Uterus (tissue), 4 donors: ENCODE measurements around the gene CCDC88B. TPM values are rescaled to one million over a fixed set of nuclear protein-coding genes. Genes with fewer than 3 reads are reported as not detected.

Experiments
- DNase-seq, 2 donors: peaks; one replicate each; pipeline ENCODE4 v3.0.0-alpha.2; 2019 to 2020
- H3K27ac ChIP-seq, 2 donors: fragments of 200-600 bp; sonication (generic); 1 replicate in 1 of 2; 2 replicates in 1 of 2; pipeline ENCODE4 v1.5.1; 2016 to 2018
- H3K27me3 ChIP-seq, 2 donors: fragments of 200-600 bp; sonication (generic); one replicate each; pipeline ENCODE4 v1.5.1; 2018 to 2019; ENCODE audit warnings: control low read depth in 1 of 2
- H3K36me3 ChIP-seq, 2 donors: fragments of 200-600 bp; sonication (generic); one replicate each; pipeline ENCODE4 v1.5.1; 2019; ENCODE audit warnings: control low read depth in 1 of 2
- H3K4me1 ChIP-seq, 2 donors: fragments of 200-600 bp; sonication (generic); one replicate each; pipeline ENCODE4 v1.5.1; 2018 to 2019; ENCODE audit warnings: control low read depth in 1 of 2
- H3K4me3 ChIP-seq, 2 donors: fragments of 200-600 bp; sonication (generic); 1 replicate in 1 of 2; 2 replicates in 1 of 2; pipeline ENCODE4 v1.5.1; 2018 to 2019; ENCODE audit warnings: mild to moderate bottlenecking in 1 of 2
- H3K9me3 ChIP-seq, 2 donors: fragments of 200-600 bp; sonication (generic); one replicate each; pipeline ENCODE4 v1.5.1; 2019; ENCODE audit warnings: control low read depth in 1 of 2
- POLR2A ChIP-seq, 2 donors: fragments of 450-650 bp; IDR thresholded peaks; one replicate each; pipeline ENCODE4 v1.6.1; 2016; ENCODE audit warnings: antibody characterized with exemption in 2 of 2, mild to moderate bottlenecking in 1 of 2, moderate library complexity in 1 of 2
- intact Hi-C: fragments of 100-400 bp; cut with DNase I; formaldehyde crosslinking; loops from one replicate; pipeline ENCODE4 v1.15.1; 2023; ENCODE audit warnings: low total_unique reads
- total RNA-seq, 4 donors: library from RNA; depleted of rRNA in 3 of 4; stranded (reverse); fragments of >200 nt in 3 of 4; gene quantifications; one replicate each; pipeline versions ENCODE4 v1.1.0 to v1.2.4, GENCODE V29; 2014 to 2023
- TF ChIP-seq, protein P1 (sequence below), 4 experiments: fragments of 200-600 bp in 2 of 4; fragments of 450-650 bp in 2 of 4; sonication (generic) in 2 of 4; IDR thresholded peaks; one replicate each; pipeline ENCODE4 v1.5.1; 2016 to 2019; ENCODE audit warnings: antibody characterized with exemption in 4 of 4, mild to moderate bottlenecking in 2 of 4, moderate library complexity in 1 of 4
- donor health status: DM: yes; HTN: yes; CAD: no.

Gene CCDC88B
- total RNA-seq, 4 donors from 2014 or later, result 0.29 to 5.7 (median 2.9) TPM

DNA sequence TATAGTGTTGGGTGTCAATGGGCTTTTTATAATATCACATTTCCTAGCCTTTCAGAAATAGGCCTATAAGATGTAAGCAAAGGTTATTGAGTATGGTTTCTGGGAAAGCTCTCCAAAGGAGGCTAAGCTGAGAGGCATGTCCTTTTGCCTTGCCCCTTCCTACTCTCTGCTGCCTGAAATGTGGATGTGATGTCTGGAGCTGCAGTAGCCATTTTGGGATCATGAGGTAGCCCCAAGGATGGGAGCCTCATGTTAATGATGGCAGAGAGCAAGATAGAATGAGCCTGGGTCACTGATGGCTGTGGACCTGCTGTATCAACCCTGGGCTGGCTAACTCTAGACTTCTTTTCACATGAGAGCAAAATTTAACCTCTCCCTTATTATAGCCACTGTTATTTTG is 47.9 kb downstream of the CCDC88B start:
- Histone ChIP-seq H3K36me3 (no peaks in the 10 kb centered on the region), H3K27me3 (no peaks in the 10 kb centered on the region), H3K4me3 (no peak overlapping the region), H3K4me1 (no peaks in the 10 kb centered on the region), H3K27ac (no peak overlapping the region), H3K9me3 (no peaks in the 10 kb centered on the region)
- intact Hi-C loops, result no loop called here
- TF ChIP-seq, protein P1, sequence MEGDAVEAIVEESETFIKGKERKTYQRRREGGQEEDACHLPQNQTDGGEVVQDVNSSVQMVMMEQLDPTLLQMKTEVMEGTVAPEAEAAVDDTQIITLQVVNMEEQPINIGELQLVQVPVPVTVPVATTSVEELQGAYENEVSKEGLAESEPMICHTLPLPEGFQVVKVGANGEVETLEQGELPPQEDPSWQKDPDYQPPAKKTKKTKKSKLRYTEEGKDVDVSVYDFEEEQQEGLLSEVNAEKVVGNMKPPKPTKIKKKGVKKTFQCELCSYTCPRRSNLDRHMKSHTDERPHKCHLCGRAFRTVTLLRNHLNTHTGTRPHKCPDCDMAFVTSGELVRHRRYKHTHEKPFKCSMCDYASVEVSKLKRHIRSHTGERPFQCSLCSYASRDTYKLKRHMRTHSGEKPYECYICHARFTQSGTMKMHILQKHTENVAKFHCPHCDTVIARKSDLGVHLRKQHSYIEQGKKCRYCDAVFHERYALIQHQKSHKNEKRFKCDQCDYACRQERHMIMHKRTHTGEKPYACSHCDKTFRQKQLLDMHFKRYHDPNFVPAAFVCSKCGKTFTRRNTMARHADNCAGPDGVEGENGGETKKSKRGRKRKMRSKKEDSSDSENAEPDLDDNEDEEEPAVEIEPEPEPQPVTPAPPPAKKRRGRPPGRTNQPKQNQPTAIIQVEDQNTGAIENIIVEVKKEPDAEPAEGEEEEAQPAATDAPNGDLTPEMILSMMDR (IDR thresholded peaks at IDR 0.05), result no peak
- TF ChIP-seq POLR2A (IDR thresholded peaks at IDR 0.05), result no peak
- DNase-seq, result no peak

DNA sequence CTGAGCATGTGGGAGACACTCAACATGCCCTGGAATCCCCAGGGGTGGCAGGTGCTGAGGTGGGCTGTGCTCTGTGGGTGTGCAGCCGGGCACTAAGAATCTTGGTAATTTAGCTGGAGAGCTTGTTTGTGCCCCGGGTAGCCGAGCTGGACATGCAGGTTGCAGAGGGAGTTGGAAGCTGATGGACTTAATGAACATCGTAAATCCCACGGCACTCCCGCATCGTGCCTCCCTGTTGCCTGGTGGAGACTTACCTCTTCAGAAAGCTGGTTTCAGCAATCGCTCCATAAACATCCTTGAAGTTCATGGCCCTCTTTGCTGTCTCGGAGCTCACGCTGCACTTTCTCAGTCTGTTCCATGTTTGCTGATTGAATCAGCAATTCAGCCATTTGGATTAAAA is 48.9 kb downstream of the CCDC88B start:
- no peak for TF ChIP-seq POLR2A (IDR thresholded peaks at IDR 0.05)
- TF ChIP-seq, protein P1 (IDR thresholded peaks at IDR 0.05), result no peak
- no peak for DNase-seq
- H3K27ac ChIP-seq, result no peak overlapping the region
- H3K4me1 ChIP-seq, result no peaks in the 10 kb centered on the region
- no peaks in the 10 kb centered on the region for H3K27me3 ChIP-seq
- no peak overlapping the region for H3K4me3 ChIP-seq
- no peaks in the 10 kb centered on the region for H3K36me3 ChIP-seq
- intact Hi-C loops, result no loop called here
- H3K9me3 ChIP-seq, result no peaks in the 10 kb centered on the region

DNA sequence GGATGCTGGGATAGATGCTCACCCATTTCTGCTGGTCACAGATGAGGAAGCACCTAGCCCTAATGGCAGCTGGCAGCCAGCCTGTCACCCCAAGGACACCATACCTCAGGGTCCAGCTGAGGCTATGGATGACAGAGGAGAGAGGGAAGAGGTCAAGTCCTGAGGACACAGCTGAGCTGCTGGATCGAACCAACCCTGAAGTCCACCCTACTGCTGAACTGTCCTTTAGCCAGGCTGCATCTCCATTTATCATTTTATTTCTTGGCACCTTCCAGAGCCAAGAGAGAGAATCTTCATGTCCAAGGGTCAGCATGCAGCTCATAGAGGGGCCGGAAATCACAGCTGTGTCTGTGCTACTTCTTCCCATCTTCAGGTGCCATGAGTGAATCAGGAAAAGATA is 49.8 kb downstream of the CCDC88B start:
- H3K4me3 ChIP-seq, result no peak overlapping the region
- intact Hi-C loops, result no loop called here

DNA sequence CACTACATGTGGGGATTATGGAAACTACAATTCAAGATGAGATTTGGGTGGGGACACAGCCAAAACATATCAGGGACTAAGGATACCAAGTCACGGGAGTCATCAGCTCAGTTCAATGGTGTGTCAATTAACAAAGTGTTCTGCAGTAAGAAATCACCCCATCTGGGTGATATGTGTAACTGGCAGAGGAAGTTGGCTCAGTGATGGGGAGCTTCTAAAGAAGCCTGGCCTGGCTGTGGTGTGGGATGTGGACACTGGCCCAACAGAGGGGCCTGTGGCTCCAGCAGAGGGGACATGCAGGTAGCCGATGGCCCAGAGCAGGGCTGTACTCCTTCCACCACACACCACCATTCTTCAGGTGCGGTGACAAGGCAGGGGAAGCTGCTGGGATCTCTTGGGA is 50.6 kb downstream of the CCDC88B start:
- no peak for DNase-seq
- Histone ChIP-seq H3K9me3 (no peaks in the 10 kb centered on the region), H3K27me3 (no peaks in the 10 kb centered on the region), H3K27ac (no peak overlapping the region), H3K4me1 (no peaks in the 10 kb centered on the region), H3K4me3 (no peak overlapping the region), H3K36me3 (no peaks in the 10 kb centered on the region)
- no peak for TF ChIP-seq POLR2A (IDR thresholded peaks at IDR 0.05)
- TF ChIP-seq, protein P1 (IDR thresholded peaks at IDR 0.05), result no peak
- intact Hi-C loops, result no loop called here

More for the DNA sequence above, 49.8 kb downstream of the CCDC88B start:
- H3K27ac ChIP-seq, result no peak overlapping the region
- no peaks in the 10 kb centered on the region for H3K9me3 ChIP-seq
- H3K27me3 ChIP-seq, result no peaks in the 10 kb centered on the region
- H3K4me1 ChIP-seq, result no peaks in the 10 kb centered on the region
- H3K36me3 ChIP-seq, result no peaks in the 10 kb centered on the region
- TF ChIP-seq, protein P1 (IDR thresholded peaks at IDR 0.05), result no peak
- no peak for TF ChIP-seq POLR2A (IDR thresholded peaks at IDR 0.05)
- no peak for DNase-seq

DNA sequence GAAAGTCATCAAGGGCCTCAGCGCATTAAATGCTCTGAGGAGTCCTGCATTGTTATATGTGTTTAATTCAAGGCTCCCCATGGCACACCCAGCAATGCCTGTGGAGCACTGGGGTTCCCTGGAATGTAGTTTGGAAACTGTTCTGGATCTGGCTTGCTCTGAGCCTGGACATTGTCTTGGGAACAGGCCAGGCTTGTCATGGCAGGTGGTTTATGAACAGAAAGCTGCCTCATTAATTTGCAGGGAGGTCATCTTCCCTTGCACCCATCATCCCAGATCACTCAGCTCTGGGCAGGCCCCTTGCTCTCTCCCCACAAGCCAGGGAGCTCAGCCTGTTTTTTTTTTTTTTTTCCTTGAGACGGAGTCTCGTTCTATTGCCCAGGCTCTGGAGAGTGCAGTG is 51.8 kb downstream of the CCDC88B start:
- Histone ChIP-seq H3K9me3 (no peaks in the 10 kb centered on the region), H3K4me3 (no peak overlapping the region), H3K27ac (no peak overlapping the region), H3K27me3 (no peaks in the 10 kb centered on the region), H3K36me3 (no peaks in the 10 kb centered on the region), H3K4me1 (no peaks in the 10 kb centered on the region)
- intact Hi-C loops, result no loop called here
- TF ChIP-seq POLR2A (IDR thresholded peaks at IDR 0.05), result no peak
- TF ChIP-seq, protein P1 (IDR thresholded peaks at IDR 0.05), result no peak
- DNase-seq, result no peak
